ENCODE results near the gene STAG1.

DNA sequence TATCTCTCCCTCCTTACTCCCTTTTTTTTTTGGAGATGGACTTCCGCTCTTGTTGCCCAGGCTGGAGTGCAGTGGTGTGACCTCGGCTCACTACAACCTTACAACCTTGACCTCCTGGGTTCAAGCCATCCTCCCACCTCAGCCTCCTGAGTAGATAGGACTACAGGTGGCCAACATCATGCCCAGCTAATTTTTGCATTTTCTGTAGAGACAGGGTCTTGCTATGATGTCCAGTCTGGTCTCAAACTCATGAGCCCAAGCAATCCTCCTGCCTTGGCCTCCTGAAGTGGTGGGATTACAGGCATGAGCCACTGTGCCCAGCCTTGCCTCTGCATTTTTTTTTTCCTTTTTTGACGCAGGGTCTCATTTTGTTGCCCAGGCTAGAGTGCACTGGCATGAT is 17.1 kb downstream of the STAG1 start:
- TF ChIP-seq, protein P1, sequence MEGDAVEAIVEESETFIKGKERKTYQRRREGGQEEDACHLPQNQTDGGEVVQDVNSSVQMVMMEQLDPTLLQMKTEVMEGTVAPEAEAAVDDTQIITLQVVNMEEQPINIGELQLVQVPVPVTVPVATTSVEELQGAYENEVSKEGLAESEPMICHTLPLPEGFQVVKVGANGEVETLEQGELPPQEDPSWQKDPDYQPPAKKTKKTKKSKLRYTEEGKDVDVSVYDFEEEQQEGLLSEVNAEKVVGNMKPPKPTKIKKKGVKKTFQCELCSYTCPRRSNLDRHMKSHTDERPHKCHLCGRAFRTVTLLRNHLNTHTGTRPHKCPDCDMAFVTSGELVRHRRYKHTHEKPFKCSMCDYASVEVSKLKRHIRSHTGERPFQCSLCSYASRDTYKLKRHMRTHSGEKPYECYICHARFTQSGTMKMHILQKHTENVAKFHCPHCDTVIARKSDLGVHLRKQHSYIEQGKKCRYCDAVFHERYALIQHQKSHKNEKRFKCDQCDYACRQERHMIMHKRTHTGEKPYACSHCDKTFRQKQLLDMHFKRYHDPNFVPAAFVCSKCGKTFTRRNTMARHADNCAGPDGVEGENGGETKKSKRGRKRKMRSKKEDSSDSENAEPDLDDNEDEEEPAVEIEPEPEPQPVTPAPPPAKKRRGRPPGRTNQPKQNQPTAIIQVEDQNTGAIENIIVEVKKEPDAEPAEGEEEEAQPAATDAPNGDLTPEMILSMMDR (IDR thresholded peaks at IDR 0.05; ENCODE audit: insufficient read depth, low read length, poor library complexity, severe bottlenecking) = no peak
- no peak for TF ChIP-seq EZH2phosphoT487 (conservative IDR thresholded peaks at IDR 0.05; ENCODE audit: low read length)

Measured in SU-DHL-6 (cell line).